HG03108 (cell line): ENCODE data around the gene HOXA3.

Experiments
- ATAC-seq: cut with Tn5 transposase; IDR thresholded peaks from one replicate; pipeline ENCODE4 v1.9.1; 2021; ENCODE audit warnings: moderate library complexity; ENCODE audit not compliant: unreplicated experiment

Gene HOXA3

DNA sequence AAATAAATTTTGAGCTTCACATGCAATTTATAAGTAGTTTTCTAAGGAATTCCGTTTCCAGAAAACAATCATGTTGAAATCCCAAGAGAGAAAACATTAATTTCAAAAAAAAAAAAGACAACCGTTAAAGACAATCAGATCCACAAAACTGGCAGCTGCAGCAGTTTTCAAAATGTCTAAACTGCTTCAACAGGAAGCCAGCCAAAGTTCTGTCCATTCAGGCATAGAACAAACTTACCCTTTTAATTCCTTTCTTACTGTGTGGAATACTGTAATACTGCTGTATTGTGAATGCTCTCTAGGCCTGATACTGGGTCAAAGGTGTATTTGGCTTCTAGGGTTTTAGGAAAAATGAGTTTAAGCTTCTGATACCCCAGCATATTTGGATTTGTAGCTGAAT lies 88.2 kb downstream of the HOXA3 start:
- ATAC-seq = no peak

DNA sequence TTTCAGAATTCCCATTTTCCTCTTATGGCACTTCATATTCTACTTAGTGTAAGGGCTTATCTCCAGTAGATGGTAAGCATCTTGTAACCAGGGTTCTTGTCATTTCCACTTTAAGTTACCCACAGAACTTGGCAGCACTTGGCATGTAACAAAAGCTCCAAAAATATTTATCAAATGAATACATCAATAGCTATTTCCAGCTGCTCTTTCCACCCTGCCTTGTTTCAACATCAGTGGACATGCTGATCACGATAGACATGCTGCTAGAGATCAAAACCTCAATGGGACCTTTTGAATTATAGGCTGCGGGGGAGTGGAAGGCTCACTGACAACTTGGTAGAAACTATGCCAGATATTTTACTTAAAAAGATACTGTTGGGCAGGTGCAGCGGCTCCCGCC lies 89.4 kb downstream of the HOXA3 start:
- ATAC-seq = no peak
